ENCODE results near the gene PHTF2. TPM values are rescaled to one million over a fixed set of nuclear protein-coding genes. Genes with fewer than 3 reads are reported as not detected.
A peak's percentile ranks its signal among the peaks of the same experiment; 100 is the strongest.

Gene PHTF2
- total and polyA plus RNA-seq, 7 donors, result 16.7 to 101 (median 51.7) TPM

DNA sequence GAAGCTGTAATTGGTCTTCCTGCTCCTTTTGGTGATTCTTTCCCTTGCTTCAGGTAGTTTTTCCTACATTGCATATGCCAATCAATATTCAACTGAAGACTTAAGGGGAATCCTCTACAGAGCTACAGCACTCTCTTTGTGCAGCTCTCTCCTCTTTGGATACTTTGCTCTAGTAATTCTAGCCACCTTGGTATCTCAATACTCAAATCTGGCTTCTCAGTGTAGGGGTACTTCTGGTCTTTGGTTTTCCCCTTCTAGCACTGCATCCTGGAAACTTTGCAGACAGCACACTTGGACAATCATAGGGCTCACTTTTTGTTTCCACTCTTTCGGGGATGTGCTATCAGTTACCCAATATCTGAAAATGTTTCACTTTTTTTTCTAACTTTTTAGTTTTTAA is 9.9 kb downstream of the PHTF2 start:
- no peak for TF ChIP-seq CTCF (IDR thresholded peaks at IDR 0.05)
- ATAC-seq (no peak), DNase-seq (no peak)
- H3K4me1 ChIP-seq, result peaks cover 31% of the 10 kb centered on the region
- H3K27me3 ChIP-seq (ENCODE audit: insufficient read depth in 3 of 3, low read length in 2 of 3), result no peaks in the 10 kb centered on the region
- intact Hi-C loops (cut with DNase I), result no loop called here
- no peak overlapping the region for H3K27ac ChIP-seq
- WGBS, 3 donors, result 93 to 99% (median 98%) methylated on average over 1 of the region's 1 CpG
- H3K9me3 ChIP-seq, result peaks cover 14% of the 10 kb centered on the region
- no peaks in the 10 kb centered on the region for H3K36me3 ChIP-seq (ENCODE audit: insufficient read depth in 1 of 2, low read depth in 1 of 2)
- H3K4me3 ChIP-seq, result no peak overlapping the region

DNA sequence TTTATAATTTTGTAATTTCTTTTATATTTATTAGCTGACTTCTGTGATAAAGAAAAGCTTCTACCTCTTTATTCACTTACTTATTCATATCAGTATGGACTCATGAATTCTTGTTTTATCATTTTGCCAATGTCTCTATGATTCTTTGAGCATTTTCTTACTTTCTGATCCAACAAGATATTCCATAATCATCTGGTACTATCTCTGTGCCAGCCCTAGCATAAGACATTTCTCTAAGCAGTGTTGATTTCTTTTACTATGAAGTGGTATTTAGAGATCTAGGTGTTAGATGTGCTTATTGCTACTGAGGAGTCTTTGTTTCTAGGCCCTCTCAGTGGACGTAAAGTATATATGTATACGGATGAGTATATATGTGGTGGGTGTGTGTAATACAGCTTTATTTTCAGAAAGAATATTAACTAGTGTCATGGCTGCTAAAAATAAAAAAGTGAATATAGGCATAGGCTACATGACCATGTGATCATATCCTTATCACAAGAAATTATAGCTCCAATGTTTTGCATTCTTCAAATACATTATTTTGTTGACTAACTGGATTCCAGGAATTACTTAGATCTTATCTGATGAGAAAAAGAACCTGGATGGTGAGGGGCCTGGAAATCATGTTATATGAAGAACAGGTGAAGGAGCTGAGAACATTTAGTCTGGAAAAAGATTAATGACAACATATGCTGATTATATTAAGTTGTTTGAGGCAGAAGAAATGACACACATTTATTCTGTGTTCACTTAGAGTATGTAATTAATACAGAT is 13.1 kb downstream of the PHTF2 start:
- no peaks in the 10 kb centered on the region for H3K27me3 ChIP-seq (ENCODE audit: insufficient read depth in 3 of 3, low read length in 2 of 3)
- WGBS, 3 donors, result 87 to 94% (median 91%) methylated on average over 2 of the region's 2 CpGs
- no peak overlapping the region for H3K4me3 ChIP-seq
- ATAC-seq (peak in 3 of 4 donors; percentile 23 to 37 (median 33)), DNase-seq (no peak)
- no peak for TF ChIP-seq CTCF (IDR thresholded peaks at IDR 0.05)
- peaks cover 25% of the 10 kb centered on the region for H3K4me1 ChIP-seq
- peak overlapping the region; percentile 78 for H3K27ac ChIP-seq
- H3K9me3 ChIP-seq, result peaks cover 4% of the 10 kb centered on the region
- H3K36me3 ChIP-seq (ENCODE audit: insufficient read depth in 1 of 2, low read depth in 1 of 2), result peaks cover 0 to 5% of the 10 kb centered on the region in 2 donors
- intact Hi-C loops (cut with DNase I), result no loop called here

- DNase-seq (no peak), ATAC-seq (peak; percentile 82 to 94 (median 87))
- H3K27me3 ChIP-seq (ENCODE audit: insufficient read depth in 3 of 3, low read length in 2 of 3), result no peaks in the 10 kb centered on the region
- peaks cover 25% of the 10 kb centered on the region for H3K4me1 ChIP-seq
- TF ChIP-seq CTCF (IDR thresholded peaks at IDR 0.05), result no peak
- peaks cover 0 to 7% of the 10 kb centered on the region in 2 donors for H3K36me3 ChIP-seq (ENCODE audit: insufficient read depth in 1 of 2, low read depth in 1 of 2)
- no peak overlapping the region for H3K4me3 ChIP-seq
- H3K27ac ChIP-seq, result peak overlapping the region; percentile 78
- 100% methylated on average over 1 of the region's 1 CpG; no CpG with 5 or more reads in 2 of the 3 donors for WGBS, 3 donors
- intact Hi-C loops (cut with DNase I), result no loop called here
- H3K9me3 ChIP-seq, result no peaks in the 10 kb centered on the region
Measured at GRCh38 chr7:77812290-77812685, 13.7 kb downstream of the PHTF2 start.

- no peaks in the 10 kb centered on the region for H3K27me3 ChIP-seq (ENCODE audit: insufficient read depth in 3 of 3, low read length in 2 of 3)
- peaks cover 0 to 7% of the 10 kb centered on the region in 2 donors for H3K36me3 ChIP-seq (ENCODE audit: insufficient read depth in 1 of 2, low read depth in 1 of 2)
- intact Hi-C loops (cut with DNase I), result no loop called here
- H3K9me3 ChIP-seq, result no peaks in the 10 kb centered on the region
- no peak overlapping the region for H3K4me3 ChIP-seq
- WGBS, 3 donors, result 91 to 98% (median 93%) methylated on average over 2 of the region's 2 CpGs
- DNase-seq (no peak), ATAC-seq (peak in 1 of 4 donors; percentile 17)
- TF ChIP-seq CTCF (IDR thresholded peaks at IDR 0.05), result no peak
- H3K27ac ChIP-seq, result peak overlapping the region; percentile 78
- peaks cover 25% of the 10 kb centered on the region for H3K4me1 ChIP-seq
Measured at GRCh38 chr7:77813180-77813579, 14.6 kb downstream of the PHTF2 start.

DNA sequence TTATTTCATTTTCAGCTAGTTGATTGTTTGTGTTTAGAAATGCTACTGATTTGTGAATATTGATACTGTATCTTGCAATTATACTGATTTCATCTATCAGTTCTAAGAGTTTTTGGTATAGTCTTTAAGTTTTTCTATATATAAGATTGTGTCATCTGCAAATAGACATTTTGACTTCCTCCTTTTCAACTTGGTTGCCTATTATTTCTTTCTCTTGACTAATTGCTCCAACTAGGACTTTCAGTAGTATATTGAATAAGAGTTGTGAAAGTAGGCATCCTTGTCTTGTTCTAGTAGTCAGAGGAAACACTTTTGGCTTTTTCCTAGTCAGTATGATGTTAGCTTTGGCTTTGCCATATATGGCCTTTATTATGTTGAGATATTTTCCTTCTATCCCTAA is 20.4 kb downstream of the PHTF2 start:
- H3K27ac ChIP-seq, result no peak overlapping the region
- H3K9me3 ChIP-seq, result peaks cover 13% of the 10 kb centered on the region
- H3K36me3 ChIP-seq (ENCODE audit: insufficient read depth in 1 of 2, low read depth in 1 of 2), result peaks cover 0 to 7% of the 10 kb centered on the region in 2 donors
- ATAC-seq (no peak), DNase-seq (no peak)
- H3K4me3 ChIP-seq, result no peak overlapping the region
- TF ChIP-seq CTCF (IDR thresholded peaks at IDR 0.05), result no peak
- intact Hi-C loops (cut with DNase I), result no loop called here
- peaks cover 7% of the 10 kb centered on the region for H3K4me1 ChIP-seq
- no peaks in the 10 kb centered on the region for H3K27me3 ChIP-seq (ENCODE audit: insufficient read depth in 3 of 3, low read length in 2 of 3)

Data from psoas muscle (tissue), 8 donors.